ENCODE results near the gene NDUFV1. TPM values are rescaled to one million over a fixed set of nuclear protein-coding genes. Genes with fewer than 3 reads are reported as not detected.
A peak's percentile ranks its signal among the peaks of the same experiment; 100 is the strongest.

NDUFV1 gene
- total and polyA plus RNA-seq, 2 of the 4 experiments (the other 2 are of a cell fraction): 120 to 133 TPM

- peaks cover 36% of the 10 kb centered on the region for H3K36me3 ChIP-seq (ENCODE audit: control insufficient read depth, insufficient read depth, low read length)
- TF ChIP-seq BHLHE40 (IDR thresholded peaks at IDR 0.05; ENCODE audit: low read depth, low read length) (no peak), MAFK (IDR thresholded peaks at IDR 0.05; ENCODE audit: low read depth, low read length) (no peak), SMC3 (IDR thresholded peaks at IDR 0.05; ENCODE audit: low read depth, low read length) (no peak), NFE2L2 (IDR thresholded peaks at IDR 0.05; ENCODE audit: low read depth, low read length) (no peak), MAZ (IDR thresholded peaks at IDR 0.05; ENCODE audit: borderline replicate concordance, low read depth, low read length) (no peak), RAD21 (IDR thresholded peaks at IDR 0.05; ENCODE audit: low read length) (no peak), RFX5 (IDR thresholded peaks at IDR 0.05; ENCODE audit: low read depth, low read length) (no peak), POLR2A (IDR thresholded peaks at IDR 0.05; ENCODE audit: low read depth, low read length) (no peak), CTCF (conservative IDR thresholded peaks at IDR 0.05; ENCODE audit: low read depth, low read length) (no peak), ELK1 (IDR thresholded peaks at IDR 0.05; ENCODE audit: borderline replicate concordance, low read depth, low read length) (no peak)
- no peak overlapping the region for H2BK120ac ChIP-seq (ENCODE audit: low read depth, low read length)
- BruUV-seq (replicated peaks): no TSS peak
- H3K14ac ChIP-seq (replicated peaks; ENCODE audit: low read depth, low read length): no peak overlapping the region
- H2AK5ac ChIP-seq (ENCODE audit: low read depth, low read length): no peak overlapping the region
- in situ Hi-C loops (cut with MboI; ENCODE audit: low sequenced_read_pairs) (no loop called here), intact Hi-C loops (cut with micrococcal nuclease) (no loop called here), dilution Hi-C loops (cut with HindIII; ENCODE audit: low sequenced_read_pairs, unreplicated experiment) (no loop called here)
- H3K27me3 ChIP-seq (ENCODE audit: control insufficient read depth, insufficient read depth, low read length): peaks cover 20% of the 10 kb centered on the region
- no peak overlapping the region for H3K4ac ChIP-seq (ENCODE audit: low read depth, low read length)
- H4K91ac ChIP-seq (ENCODE audit: insufficient read depth, low read depth, low read length): no peak overlapping the region
- no peak overlapping the region for H3K4me2 ChIP-seq (ENCODE audit: low read depth, low read length)
- ChIA-PET CTCF (interaction anchor here (0.6 to 1.5 kb wide), 4 partner anchors 13 to 49 kb away, joined by 4 to 6 read pairs (median 4); partner anchors contain the start of gene NUDT8), POLR2A (ENCODE audit: unreplicated experiment) (no interaction called here)
- no peak overlapping the region for H2AK9ac ChIP-seq (replicated peaks; ENCODE audit: low read depth, low read length, poor library complexity)
- no peak overlapping the region for H3K9ac ChIP-seq (ENCODE audit: low read depth, low read length)
- H3K23ac ChIP-seq (ENCODE audit: low read depth, low read length): no peak overlapping the region
- H3K4me1 ChIP-seq (ENCODE audit: control insufficient read depth, insufficient read depth, low read length): no peaks in the 10 kb centered on the region
- H3K18ac ChIP-seq (ENCODE audit: low read depth, low read length): no peak overlapping the region
- no peaks in the 10 kb centered on the region for H3K9me1 ChIP-seq (ENCODE audit: insufficient read depth, low read length)
- H3K9me3 ChIP-seq (ENCODE audit: control insufficient read depth, insufficient read depth, low read length): no peaks in the 10 kb centered on the region
- ATAC-seq (ENCODE audit: low read depth) (no peak), DNase-seq (no peak)
- no peak overlapping the region for H4K5ac ChIP-seq (ENCODE audit: low read depth, low read length)
- no peak overlapping the region for H2BK5ac ChIP-seq (ENCODE audit: low read depth, low read length, poor library complexity, severe bottlenecking)
- no peak overlapping the region for H3K4me3 ChIP-seq (ENCODE audit: insufficient read depth, low read depth, low read length)
- peak overlapping the region in 1 of 2 experiments; percentile 21; a peak in 1 of 4 replicates for H4K8ac ChIP-seq (ENCODE audit: low read depth in 2 of 2, low read length in 2 of 2)
- peak overlapping the region; percentile 85 for H2AFZ ChIP-seq (replicated peaks; ENCODE audit: low read length, poor library complexity)
- H4K20me1 ChIP-seq (ENCODE audit: insufficient read depth, low read length): no peaks in the 10 kb centered on the region; the same call in 1 of the 2 replicates
- no peak overlapping the region for H3K56ac ChIP-seq (ENCODE audit: extremely low read depth, insufficient read depth, low read length)
- H3K27ac ChIP-seq (ENCODE audit: insufficient read depth, low read length): no peak overlapping the region
- 61% methylated on average over 3 of the region's 17 CpGs; no CpG with 5 or more reads in 1 of the 2 experiments for WGBS, 2 experiments (ENCODE audit: extremely low coverage in 2 of 2, insufficient read length in 1 of 2)
- no peak overlapping the region for H2BK20ac ChIP-seq (ENCODE audit: low read depth, low read length)
- H2BK15ac ChIP-seq (ENCODE audit: low read depth, low read length): no peak overlapping the region
- H3K79me1 ChIP-seq (ENCODE audit: low read depth in 1 of 2, low read length in 2 of 2): peaks cover 4 to 7% of the 10 kb centered on the region in 2 experiments; a peak in 3 of 4 replicates
Measured at GRCh38 chr11:67613313-67613959, 6.7 kb downstream of the NDUFV1 start.
